GM10266 (cell line): ENCODE results near the gene FAIM2.
"Not testable (repeated sequence)": the region's sequence is repeated elsewhere in the genome, so short reads cannot be mapped to it uniquely, and the experiment has no call there.

Source experiments
- DNase-seq: peaks from one replicate; pipeline ENCODE4 v3.0.0; 2012; ENCODE audit errors: extremely low spot score
- CTCF ChIP-seq: IDR thresholded peaks from 2 replicates; pipeline ENCODE4 v1.5.1; 2012; ENCODE audit warnings: mild to moderate bottlenecking, low read depth; ENCODE audit not compliant: control insufficient read depth, insufficient read depth; ENCODE audit errors: missing control alignments

FAIM2 gene

GRCh38 chr12:49875115-49875720 lies 28.5 kb downstream of the FAIM2 start:
- TF ChIP-seq CTCF: no peak
- no peak for DNase-seq

DNA sequence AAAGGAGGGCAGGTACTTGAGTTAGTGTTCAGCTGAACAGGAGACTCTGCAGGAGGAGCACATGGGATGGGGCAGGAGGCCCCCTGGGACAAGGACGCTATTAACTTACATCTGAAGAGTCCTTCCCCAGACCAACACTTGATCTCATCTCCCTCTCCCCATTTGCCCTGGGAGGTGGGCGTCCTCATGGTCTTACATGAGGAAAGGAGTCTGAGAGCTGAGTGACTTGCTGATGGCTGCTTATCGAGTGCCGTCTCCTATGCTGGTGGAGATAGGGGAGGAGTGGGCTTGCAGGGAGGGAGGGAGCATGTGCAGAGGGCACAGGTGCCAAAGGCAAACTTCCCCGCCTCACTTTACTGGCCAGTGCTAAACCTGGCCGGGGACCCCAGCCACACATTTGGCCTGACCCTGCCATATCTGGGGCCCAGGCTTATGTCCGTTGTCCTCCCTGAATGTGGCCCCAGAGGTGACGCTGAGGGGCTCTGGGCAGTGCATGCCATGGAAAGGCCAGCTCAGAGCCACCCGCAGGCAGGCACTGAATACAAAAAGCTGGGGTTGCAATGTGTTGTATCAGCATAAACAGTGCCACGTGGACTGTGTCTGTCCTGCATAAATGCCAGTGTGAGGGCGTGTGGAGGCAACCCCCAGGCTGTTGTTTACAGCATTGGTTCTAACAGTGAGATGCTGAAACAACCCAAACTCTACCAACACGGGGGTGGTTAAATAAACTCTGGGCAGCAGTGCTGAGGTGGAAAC lies 29.4 kb downstream of the FAIM2 start:
- no peak for TF ChIP-seq CTCF

DNA sequence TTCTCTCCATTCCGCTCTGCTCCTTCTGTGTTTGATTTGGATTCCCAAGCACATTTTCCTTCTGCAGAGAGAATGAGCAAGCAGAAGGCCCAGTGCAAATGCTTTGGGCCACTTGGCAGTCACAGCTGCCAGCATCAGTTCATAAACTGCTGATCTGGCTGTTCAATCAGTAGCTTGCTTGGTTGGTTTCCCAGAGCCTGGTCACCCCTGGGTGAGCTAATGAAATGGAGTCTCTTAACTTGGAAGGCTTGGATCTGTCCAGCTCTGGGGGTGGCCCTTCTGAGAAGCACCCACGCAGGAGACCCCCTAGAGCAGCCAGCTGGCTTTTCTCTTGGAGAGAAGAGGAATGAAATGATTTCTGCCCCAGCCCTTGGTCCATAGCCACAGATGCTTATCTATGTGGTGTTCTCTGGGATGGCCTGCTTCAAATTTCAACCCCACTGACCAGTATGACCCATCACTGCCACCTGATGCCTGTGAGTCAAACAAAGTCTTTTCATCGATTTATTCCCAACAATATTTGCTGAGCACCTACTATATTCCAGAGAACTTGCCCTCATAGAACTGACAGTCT lies 30.3 kb downstream of the FAIM2 start:
- TF ChIP-seq CTCF: no peak
- DNase-seq: no peak

More for the DNA sequence above, 29.4 kb downstream of the FAIM2 start:
- DNase-seq: no peak

DNA sequence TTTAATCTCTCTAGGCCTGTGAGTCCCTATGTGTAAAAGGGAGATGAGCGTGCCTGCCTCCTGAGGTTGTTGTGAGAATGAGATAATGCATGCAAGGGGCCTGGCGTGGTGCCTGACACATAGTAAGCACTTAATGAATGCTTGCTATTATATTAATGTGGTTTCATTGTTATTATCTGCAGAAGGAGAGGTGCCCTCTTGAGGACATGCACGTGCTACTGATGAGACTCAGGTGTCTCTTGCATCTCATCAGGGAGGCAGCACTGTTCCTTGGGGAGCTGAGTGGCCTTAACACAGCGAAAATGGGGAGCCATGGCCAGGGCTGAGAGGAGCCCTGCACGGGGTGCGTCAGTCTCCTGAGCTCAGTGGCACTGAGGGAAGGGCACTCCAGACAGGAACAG lies 30.9 kb downstream of the FAIM2 start:
- no peak for TF ChIP-seq CTCF
- DNase-seq: no peak

GRCh38 chr12:49872381-49872780 lies 31.3 kb downstream of the FAIM2 start:
- no peak for TF ChIP-seq CTCF

DNA sequence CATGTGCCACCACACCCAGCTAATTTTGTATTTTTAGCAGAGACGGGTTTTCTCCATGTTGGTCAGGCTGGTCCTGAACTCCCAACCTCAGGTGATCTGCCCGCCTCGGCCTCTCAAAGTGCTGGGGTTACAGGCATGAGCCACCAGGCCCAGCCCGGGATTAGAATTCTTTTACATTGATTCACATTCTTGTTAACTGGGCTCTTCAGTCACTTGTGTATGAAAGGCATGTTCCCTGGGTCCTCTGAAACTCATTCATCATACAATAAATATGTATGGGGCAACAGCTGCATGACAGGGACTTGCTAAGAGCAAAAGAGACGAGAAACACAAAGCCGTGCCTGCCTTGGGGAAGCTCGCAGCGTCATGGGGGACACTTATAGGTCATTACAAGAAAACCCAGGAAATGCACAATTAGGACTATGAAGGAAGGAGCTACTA lies 31.9 kb downstream of the FAIM2 start:
- DNase-seq: not testable (repeated sequence)

More at GRCh38 chr12:49872381-49872780, 31.3 kb downstream of the FAIM2 start:
- no peak for DNase-seq

- TF ChIP-seq CTCF: no peak
- no peak for DNase-seq
Observed at GRCh38 chr12:49871263-49871561, 32.5 kb downstream of the FAIM2 start.
